GM19467 (cell line): Measurements from ENCODE around the gene PML.

ENCODE experiments used
- ATAC-seq: cut with Tn5 transposase; IDR thresholded peaks from one replicate; pipeline ENCODE4 v1.9.1; 2021; ENCODE audit warnings: mild to moderate bottlenecking, moderate library complexity; ENCODE audit not compliant: unreplicated experiment

The PML gene

GRCh38 chr15:74006774-74007639 lies 12.5 kb downstream of the PML start:
- ATAC-seq: no peak

- ATAC-seq: no peak
These were observed 13.4 kb downstream of the PML start for GRCh38 chr15:74007820-74008371.

DNA sequence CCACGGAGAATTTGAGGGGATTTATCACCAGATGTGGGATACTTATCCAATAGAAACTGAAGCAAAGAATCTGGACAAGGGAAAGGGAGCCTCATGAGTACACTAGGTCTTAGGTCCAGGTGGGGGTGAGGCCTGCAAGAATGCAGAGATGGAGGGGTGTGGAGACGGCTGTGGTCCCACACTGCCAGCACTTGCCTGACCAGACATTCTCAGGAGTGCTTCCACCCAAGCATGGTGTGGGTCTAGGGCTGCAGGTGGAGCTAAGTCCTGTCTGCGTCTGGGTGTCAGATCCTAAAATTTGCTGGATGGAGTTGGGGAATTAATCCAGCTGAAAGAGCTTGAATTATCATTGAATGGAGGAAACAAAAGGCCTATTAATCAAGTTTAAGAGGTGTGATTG lies 14.4 kb downstream of the PML start:
- no peak for ATAC-seq

DNA sequence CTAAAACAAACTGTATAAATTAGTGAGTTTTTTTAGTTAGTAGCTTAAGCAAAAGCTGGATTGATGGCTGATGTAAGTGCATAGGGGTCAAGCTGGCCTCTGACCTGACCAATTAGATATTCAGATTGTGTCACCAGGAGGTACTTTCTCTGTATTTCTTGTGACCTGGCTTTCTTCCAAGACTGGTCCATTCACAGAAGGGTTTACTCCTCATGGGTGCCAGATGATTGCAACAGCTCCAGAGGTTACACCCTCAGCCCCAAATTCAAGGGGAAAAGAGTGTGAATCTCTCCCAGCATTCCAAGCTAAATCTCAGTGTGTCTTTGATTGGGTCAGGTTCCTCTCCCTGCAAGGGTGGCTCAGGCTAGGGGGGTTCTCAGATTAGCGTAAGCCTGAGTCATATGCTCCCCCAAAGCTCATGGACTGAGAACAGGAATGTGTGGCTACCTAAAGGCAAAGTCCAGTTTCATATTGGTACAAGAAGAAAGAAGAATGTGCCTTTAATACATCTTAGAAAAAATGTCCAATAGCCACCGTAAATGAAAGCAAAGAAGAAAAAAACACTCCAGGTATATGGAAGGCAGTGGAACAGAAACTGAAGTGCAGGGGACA lies 16.5 kb downstream of the PML start:
- ATAC-seq: no peak

DNA sequence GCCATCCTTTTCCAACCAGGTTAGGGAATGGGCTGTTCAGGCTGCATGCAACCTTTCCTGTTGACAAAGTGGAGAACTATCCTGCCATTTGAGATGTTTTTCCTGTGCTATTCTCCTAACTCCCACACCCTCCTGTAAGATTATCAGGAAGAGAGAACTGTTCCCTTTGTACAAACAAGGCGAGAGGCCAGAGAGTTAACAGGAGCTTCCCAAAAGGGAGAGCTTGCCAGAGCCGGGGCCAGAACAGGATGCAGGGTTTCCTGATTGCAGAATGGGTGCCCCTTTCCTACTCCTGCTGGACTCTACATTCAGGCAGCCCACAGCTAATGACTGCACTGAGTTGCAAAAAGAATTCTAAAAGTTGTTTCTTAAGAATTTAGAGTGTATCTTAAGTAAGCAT lies 17.1 kb downstream of the PML start:
- ATAC-seq: no peak

- no peak for ATAC-seq
These were observed 18.9 kb downstream of the PML start for GRCh38 chr15:74013374-74013894.

- ATAC-seq: no peak
These were observed 25.2 kb downstream of the PML start for GRCh38 chr15:74019734-74020133.

DNA sequence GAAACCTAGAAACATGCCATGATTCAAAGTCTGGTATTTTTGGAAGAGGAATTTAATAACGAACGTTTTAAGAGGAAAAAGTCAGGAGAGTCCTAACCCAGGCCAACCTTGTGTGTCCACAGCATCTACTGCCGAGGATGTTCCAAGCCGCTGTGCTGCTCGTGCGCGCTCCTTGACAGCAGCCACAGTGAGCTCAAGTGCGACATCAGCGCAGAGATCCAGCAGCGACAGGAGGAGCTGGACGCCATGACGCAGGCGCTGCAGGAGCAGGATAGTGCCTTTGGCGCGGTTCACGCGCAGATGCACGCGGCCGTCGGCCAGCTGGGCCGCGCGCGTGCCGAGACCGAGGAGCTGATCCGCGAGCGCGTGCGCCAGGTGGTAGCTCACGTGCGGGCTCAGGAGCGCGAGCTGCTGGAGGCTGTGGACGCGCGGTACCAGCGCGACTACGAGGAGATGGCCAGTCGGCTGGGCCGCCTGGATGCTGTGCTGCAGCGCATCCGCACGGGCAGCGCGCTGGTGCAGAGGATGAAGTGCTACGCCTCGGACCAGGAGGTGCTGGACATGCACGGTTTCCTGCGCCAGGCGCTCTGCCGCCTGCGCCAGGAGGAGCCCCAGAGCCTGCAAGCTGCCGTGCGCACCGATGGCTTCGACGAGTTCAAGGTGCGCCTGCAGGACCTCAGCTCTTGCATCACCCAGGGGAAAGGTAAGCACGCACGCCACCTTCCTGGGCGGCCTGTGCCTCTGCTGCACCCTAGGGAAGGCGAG lies 28.4 kb downstream of the PML start:
- ATAC-seq: no peak

GRCh38 chr15:74024687-74025086 lies 30.2 kb downstream of the PML start:
- no peak for ATAC-seq

DNA sequence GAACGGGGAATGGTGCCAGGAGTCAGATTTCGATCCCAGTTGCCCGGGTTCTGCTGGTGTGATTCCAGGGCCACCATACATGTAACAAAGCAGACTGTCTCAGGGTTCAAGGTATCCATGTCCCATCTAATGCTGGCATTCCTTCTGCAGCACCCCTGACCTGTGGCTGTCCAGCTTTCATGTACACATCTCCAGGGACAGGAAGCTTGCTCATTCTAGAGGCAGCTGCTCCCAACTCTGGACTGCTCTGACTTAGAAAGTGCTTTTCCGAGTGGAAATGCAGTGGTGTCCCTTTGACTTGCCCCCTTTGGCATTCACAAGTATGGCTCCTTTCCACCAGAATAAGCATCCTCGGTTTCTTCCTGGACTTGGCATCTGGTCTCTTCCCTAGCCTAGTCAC lies 30.9 kb downstream of the PML start:
- ATAC-seq: no peak

DNA sequence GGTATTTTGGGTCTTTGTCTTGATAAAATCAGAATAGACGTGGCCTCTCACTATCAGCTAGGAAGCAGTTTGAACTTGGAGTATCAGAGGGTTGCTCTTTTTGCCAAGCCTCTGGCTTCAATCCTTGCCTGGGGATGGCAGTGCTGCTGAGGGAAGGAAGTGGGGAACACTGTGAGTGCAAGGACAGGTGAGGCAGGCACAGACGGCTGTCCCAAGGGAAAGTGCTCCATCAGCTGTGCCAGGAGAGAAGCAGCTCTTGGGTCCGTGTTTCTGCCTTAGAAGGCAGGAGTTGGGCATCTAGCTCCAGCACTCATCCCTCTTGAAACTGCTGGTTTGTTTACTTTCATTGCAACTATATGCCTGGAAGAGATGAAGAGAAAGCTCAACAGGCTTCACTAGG lies 33.2 kb downstream of the PML start:
- no peak for ATAC-seq

- no peak for ATAC-seq
These were observed 34.1 kb downstream of the PML start for GRCh38 chr15:74028646-74029045.

DNA sequence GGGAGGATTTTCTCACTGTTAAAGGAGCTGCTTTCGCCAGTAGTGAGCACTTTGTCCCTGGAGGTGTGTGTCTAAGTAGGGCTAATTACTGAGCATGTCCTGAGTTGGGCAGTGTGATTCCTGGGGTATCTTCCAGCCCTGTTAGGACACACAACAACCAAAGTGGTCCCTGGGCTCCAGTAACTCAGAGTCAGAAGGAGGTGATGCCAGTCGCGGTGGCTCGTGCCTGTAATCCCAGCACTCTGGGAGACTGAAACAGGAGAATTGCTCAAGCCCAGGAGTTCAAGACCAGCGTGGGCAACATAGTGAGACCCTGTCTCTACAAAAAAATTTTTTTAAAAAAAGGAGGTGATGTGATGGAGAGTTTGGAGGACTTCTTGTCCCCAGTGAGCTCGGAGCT lies 37.5 kb downstream of the PML start:
- no peak for ATAC-seq

GRCh38 chr15:74032606-74033561 lies 38.4 kb downstream of the PML start:
- no peak for ATAC-seq

- ATAC-seq: no peak
These were observed 39.8 kb downstream of the PML start for GRCh38 chr15:74034206-74034755.

DNA sequence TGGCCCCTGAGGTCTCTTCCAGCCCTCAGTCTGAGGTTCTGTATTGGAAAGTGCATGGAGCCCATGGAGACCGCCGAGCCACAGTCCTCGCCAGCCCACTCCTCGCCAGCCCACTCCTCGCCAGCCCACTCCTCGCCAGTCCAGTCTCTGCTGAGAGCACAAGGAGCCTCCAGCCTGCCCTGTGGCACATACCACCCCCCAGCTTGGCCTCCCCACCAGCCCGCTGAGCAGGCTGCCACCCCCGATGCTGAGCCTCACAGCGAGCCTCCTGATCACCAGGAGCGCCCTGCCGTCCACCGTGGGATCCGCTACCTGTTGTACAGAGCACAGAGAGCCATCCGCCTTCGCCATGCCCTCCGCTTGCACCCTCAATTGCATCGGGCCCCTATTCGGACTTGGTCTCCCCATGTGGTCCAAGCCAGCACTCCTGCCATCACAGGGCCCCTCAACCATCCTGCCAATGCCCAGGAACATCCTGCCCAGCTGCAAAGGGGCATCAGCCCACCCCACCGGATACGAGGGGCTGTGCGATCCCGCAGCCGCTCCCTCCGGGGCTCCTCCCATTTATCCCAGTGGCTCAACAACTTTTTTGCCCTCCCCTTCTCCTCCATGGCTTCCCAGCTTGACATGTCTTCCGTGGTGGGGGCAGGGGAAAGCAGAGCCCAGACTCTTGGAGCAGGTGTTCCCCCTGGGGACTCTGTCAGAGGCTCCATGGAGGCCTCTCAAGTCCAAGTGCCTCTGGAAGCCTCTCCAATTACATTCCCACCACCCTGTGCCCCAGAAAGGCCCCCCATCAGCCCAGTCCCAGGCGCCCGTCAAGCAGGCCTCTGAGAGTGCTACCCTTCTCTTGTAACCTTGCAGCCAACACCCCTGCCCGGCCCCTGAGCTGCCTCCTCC lies 40.9 kb downstream of the PML start:
- no peak for ATAC-seq

- no peak for ATAC-seq
These were observed 42.0 kb downstream of the PML start for GRCh38 chr15:74036271-74037170.
